HG03135 (cell line): ENCODE data around the gene WFS1.

Experiments used
- ATAC-seq: cut with Tn5 transposase; IDR thresholded peaks from one replicate; pipeline ENCODE4 v1.9.1; 2021; ENCODE audit warnings: mild to moderate bottlenecking, moderate library complexity; ENCODE audit not compliant: unreplicated experiment

WFS1 gene

DNA sequence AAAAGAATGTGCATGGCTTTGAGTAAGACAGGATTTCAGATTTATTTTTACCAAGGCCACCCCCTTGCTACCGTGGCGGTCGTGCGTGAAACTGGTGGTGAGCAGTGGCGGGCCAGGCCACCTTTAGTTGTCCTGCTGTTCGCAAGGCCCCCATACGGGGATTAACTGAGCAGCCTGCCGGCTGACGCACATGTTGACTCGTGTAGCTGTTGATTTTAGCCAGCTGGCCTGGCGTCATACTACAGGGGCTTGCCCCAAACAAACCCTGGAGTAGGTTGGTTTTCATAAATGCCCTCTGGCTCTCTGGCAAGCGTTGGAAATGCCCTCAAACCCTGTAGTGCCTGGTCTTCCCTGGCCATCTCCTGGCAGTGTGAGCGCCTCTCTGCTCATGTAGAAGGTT is 28.4 kb downstream of the WFS1 start:
- ATAC-seq: no peak

DNA sequence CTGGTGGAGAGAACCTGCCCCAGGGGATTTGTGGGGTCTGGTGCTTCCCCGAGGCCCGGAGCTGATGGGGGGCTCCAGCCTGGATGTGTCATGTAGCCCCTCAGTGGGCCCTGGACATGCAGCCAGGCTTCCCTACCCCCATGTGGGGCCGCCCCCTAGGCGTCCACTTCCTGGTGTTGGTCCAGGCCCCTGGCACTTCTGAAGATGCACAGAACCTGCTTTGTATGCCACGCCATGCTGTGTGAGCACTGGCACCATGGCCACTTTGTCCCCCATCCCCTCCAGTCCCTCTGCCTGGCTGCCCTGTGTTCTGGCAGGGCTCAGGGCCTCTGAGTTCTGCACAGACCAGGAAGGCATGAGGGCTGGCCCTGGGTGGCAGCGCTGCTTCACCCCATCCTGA is 29.2 kb downstream of the WFS1 start:
- no peak for ATAC-seq

DNA sequence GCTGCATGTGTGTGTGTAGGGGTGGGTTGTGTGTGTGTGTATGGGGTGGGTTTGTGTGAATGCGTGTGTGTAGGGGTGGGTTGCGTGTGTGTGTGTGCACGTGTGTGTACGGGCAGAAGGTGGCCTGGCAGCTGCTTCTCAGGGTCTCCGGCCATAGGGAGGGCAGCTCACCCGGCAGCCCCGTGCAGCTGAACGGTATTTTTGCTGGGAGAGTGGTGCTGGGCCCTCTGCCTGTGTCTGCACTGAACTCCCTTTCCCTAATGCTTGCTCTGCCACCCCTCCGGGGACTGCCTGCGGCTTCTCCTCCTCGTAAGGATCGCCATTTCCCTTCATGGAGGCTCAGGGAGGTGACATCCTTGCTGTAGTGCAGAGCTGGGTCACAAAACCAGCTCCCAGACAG is 30.2 kb downstream of the WFS1 start:
- no peak for ATAC-seq

DNA sequence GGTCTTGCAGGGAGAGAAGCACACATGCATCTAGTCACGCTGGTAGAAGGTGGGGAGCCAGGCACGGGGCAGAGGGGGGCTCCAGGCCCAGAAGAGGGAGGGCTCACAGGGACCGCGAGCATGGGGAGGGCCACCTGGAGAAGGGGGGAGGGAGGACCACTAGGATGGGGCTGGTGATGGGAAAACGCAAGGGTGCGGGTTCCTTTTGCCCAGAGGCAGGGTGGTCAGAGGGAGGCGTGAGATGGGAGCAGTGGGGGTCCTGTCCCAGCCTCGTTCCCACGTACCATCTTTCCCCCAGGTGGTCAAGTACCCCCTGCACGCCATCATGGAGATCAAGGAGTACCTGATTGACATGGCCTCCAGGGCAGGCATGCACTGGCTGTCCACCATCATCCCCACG is 30.7 kb downstream of the WFS1 start:
- no peak for ATAC-seq

DNA sequence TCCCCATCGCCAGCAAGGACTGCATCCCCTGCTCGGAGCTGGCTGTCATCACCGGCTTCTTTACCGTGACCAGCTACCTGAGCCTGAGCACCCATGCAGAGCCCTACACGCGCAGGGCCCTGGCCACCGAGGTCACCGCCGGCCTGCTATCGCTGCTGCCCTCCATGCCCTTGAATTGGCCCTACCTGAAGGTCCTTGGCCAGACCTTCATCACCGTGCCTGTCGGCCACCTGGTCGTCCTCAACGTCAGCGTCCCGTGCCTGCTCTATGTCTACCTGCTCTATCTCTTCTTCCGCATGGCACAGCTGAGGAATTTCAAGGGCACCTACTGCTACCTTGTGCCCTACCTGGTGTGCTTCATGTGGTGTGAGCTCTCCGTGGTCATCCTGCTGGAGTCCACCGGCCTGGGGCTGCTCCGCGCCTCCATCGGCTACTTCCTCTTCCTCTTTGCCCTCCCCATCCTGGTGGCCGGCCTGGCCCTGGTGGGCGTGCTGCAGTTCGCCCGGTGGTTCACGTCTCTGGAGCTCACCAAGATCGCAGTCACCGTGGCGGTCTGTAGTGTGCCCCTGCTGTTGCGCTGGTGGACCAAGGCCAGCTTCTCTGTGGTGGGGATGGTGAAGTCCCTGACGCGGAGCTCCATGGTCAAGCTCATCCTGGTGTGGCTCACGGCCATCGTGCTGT is 31.5 kb downstream of the WFS1 start:
- no peak for ATAC-seq

DNA sequence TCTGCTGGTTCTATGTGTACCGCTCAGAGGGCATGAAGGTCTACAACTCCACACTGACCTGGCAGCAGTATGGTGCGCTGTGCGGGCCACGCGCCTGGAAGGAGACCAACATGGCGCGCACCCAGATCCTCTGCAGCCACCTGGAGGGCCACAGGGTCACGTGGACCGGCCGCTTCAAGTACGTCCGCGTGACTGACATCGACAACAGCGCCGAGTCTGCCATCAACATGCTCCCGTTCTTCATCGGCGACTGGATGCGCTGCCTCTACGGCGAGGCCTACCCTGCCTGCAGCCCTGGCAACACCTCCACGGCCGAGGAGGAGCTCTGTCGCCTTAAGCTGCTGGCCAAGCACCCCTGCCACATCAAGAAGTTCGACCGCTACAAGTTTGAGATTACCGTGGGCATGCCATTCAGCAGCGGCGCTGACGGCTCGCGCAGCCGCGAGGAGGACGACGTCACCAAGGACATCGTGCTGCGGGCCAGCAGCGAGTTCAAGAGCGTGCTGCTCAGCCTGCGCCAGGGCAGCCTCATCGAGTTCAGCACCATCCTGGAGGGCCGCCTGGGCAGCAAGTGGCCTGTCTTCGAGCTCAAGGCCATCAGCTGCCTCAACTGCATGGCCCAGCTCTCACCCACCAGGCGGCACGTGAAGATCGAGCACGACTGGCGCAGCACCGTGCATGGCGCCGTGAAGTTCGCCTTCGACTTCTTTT is 32.2 kb downstream of the WFS1 start:
- ATAC-seq: no peak

DNA sequence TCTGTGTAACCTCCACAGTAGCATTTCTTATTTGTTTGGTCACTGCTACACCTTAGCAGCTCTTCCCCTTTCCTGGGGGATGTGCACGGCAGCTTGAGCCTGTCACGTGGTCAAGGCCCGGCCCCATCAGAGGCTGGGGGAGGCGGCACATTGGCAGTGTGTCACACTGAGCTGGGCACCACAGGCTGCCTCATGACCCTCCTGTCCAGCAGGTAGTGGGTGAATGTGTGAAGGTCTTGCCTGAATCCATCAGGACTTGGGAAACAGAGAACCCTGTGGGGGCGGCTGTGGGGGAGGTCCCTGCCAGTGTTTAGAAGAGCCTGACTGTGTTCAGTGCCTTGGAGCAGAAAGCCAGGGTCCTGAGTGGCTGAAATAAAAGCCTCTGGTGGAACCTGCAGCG is 33.2 kb downstream of the WFS1 start:
- no peak for ATAC-seq

DNA sequence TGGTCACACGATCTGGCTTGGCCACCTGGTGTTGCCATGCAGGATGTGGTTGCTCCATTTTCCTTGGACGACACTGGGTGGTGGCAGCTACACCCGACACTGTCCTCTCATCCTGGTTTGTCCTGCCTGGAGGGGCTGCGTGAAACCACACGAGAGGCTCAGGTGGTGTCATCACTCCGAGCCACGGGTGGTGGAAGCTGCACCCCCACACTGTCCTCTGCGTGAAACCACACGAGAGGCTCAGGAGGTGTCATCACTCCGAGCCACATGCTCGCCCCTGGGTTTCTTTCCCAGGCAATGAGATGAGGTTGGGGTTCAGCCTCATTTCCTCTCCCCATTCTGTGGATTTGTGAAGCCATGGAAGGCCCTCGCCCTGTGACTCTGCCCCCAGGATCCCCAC is 34.3 kb downstream of the WFS1 start:
- no peak for ATAC-seq

DNA sequence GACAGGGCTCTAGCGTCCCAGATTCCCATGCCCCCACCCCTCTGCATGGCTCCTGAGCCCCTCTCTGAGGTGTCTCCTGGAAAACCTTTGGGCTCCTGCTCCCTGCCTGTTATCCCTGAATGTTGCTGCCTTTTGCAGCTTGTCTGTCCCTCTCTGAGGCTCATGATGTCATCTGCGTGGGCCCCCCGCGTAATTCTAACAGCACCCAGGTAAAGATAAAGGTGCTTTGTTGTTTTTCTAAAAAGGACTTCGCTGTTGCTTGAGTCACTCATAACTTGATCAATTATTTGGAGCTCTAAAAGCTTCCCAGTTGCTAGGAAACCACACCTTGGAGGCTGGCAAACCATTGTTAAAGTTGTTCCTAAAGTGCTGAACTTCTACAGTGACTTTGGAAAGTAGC is 36.6 kb downstream of the WFS1 start:
- no peak for ATAC-seq

DNA sequence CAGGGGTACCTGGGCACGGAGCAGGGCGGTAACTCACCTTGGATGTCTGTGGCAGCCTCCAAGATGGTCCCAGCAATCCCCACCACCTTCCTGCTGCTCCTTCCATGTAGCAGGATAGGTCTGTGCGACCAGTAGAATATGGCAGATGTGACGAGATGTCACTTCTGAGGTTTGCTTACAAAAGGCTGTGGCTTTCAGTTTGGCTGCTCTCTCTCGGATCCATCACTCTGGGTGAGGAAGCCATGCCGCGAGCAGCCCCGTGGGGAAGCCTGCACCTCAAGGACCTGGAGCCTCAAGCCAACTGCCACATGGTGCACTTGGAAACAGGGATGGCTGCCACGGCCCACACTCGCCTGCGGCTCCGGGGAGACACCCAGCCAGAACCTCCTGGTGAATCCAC is 37.6 kb downstream of the WFS1 start:
- no peak for ATAC-seq

DNA sequence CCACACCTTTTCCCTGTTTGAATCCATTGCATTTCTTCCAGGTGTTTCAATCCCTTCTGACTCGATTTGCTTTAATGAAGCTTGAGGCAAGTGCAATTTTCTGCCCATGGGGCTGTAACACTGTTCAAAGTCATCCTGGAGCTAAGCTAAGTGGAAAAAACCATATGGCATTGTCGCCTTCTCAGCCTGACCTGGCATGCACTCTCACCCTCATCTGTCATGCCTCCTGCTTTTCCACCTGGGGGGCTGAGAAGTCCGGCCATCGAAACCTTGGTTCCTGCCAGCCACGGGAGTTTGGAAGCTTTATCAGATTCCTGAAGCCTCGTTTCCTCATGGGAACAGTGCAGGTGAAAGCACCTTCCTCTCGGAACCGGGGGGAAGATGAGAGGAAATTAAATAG is 38.2 kb downstream of the WFS1 start:
- no peak for ATAC-seq

DNA sequence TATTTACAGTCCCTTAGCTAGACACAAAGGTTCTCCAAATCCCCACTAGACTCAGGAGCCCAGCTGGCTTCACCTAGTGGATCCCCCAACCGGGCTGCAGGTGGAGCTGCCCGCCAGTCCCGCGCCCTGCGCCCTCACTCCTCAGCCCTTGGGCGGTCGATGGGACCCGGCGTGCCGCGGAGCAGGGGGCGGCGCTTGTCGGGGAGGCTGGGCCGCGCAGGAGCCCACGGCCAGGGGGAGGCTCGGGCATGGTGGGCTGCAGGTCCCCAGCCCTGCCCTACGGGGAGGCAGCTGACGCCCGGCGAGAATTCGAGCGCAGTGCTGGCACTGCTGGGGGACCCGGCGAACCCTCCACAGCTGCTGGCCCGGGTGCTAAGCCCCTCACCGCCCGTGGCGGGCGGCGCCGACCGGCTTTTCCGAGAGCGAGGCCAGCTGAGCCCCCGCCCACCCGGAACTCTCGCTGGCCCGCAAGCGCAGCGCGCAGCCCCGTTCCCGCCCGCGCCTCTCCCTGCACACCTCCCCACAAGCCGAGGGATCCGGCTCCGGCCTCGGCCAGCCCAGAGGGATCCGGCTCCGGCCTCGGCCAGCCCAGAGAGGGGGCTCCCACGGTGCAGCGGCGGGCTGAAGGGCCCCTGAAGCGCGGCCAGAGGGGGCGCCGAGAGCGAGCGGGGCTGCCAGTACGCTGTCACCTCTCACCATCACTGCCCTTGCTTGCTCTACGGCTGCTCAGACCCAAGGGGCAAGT is 39.4 kb downstream of the WFS1 start:
- ATAC-seq: no peak

DNA sequence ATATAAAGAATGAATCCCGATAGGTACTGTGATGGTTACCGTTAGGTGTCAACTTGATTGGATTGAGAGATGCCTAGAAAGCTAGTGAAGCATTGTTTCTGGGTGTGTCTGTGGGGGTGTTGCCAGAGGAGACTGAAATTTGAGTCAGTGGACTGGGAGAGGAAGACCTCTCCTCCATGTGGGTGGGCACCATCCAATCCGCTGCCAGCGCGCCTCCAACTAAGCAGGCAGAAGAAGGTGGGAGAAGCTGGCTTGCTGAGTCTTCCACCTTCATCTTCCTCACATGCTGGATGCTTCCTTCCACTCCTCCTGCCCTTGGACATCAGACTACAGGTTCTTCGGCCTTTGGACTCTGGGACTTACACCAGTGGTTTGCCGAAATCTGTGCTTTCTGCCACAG is 40.1 kb downstream of the WFS1 start:
- no peak for ATAC-seq

DNA sequence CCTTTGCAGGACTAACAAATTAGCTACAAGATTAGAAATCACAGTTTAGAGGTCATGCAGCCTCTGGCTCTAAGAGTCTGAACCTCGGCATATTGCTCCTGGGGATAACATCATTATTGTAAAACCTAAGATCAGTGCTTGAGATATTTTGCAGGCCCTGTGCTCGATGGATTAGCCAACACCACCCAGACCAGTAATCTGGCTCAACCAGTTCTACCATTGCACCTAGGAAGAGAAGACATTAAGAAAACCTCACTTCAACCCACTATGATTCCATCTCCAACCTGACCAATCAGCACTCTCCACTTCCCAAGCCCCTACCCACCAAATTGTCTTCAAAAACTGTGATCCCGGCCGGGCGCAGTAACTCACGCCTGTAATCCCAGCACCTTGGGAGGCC is 43.6 kb downstream of the WFS1 start:
- no peak for ATAC-seq

DNA sequence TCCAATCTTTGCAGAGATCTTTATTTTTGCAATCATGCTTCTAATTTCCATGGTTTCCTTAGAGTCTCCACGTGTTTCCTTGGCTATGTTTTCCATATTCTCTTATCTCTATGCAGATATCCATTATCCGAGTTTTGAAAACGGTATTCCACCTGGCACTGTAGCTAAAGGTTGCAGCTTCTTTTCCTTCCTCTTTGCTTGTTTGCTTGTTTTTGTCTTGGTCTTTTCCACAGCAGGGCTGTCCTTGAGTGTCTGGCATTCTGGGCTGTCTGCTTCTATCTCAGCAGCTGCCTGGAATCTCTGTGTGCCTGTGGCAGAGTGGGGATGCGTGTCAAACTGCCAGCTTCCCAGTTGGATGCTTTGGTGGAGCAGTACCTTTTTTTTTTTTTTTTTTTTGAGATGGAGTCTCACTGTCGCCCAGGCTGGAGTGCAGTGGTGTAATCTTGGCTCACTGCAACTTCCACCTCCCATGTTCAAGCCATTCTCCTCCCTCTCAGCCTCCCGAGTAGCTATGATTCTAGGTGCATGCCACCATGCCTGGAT is 46.9 kb downstream of the WFS1 start:
- ATAC-seq: no peak

DNA sequence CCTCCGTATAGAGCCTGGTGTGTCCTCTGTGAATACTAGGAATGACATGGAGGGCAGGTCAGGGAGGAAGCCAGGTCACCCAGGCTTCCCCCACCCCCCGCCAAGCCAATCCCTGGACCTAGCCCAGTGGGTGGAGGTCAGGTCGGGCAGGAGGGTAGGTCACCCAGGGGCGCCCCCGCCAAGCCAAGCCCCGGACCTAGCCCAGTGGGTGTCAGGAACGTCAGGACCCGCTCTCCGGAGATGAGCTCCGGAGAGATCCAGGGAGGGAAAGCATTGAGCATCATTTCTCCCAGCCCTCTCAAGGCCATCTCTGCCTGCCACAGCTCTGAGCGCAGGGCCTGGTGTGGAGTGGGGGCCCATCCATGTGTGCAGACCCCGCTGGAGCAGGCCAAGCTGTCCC is 48.6 kb downstream of the WFS1 start:
- no peak for ATAC-seq

DNA sequence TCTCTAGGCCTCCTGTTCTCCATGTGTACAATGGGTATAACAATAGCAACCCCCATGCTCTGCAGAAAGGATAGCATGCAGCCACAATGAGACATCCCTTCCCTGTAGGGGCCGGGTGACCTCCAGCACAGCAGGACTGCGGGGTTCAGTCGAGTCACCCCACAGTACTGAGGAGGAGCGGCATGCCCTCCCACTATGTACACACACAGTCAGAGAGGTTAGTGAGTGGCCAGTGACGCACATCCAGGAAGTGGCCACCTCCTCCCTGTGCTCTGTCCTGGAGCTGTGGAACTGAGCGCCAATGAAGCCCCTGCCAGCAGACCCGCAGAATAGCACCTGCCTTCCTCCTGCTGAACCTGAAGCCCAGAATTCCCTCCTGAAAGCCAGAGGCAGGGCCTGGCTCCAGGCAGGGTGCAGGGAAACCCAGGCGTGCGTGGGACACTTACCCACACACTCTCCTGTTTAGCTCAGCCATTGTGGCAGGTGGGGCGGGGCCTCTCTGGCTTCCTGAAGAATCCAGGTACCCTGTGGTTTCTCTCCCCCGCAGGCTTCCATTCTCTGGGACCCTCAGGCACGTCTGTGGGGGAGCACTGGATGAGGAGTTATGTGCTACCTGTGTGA is 50.0 kb downstream of the WFS1 start:
- no peak for ATAC-seq

DNA sequence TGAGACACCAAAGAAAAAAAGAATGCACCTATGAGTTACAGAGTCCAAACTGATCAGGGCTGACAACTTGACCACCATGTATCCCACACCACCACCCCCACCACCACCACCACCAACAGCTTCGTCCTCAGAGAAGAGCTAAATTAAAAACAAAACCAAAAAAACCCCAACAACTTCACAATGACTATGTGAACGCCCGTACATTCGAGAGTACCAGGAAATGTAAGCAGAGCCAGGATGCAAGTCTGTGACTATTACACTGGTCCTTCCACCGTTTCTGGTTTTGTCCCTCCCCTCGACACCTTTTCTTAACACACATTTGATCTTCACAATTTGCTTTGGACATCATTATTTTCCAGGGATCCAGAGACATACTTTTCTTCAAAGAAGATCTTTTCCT is 51.0 kb downstream of the WFS1 start:
- ATAC-seq: no peak

DNA sequence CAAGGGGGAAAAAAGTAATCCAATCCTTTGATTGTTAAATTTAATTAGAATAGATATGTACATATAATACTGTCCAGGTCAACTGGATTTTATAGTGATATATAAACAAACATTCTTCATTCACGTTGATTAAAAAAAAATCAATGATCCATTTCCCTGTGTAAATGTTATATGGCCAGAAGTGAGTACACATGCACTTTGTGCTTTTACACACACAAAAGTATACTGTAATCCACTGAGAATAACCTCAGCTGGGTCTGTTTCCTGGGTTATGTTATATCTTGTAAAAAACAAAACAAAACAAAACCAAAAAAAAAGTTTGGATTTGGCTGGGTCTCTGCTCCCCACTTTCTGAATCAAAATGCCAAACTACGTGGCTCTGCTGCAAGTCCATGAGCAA is 51.7 kb downstream of the WFS1 start:
- ATAC-seq: no peak

DNA sequence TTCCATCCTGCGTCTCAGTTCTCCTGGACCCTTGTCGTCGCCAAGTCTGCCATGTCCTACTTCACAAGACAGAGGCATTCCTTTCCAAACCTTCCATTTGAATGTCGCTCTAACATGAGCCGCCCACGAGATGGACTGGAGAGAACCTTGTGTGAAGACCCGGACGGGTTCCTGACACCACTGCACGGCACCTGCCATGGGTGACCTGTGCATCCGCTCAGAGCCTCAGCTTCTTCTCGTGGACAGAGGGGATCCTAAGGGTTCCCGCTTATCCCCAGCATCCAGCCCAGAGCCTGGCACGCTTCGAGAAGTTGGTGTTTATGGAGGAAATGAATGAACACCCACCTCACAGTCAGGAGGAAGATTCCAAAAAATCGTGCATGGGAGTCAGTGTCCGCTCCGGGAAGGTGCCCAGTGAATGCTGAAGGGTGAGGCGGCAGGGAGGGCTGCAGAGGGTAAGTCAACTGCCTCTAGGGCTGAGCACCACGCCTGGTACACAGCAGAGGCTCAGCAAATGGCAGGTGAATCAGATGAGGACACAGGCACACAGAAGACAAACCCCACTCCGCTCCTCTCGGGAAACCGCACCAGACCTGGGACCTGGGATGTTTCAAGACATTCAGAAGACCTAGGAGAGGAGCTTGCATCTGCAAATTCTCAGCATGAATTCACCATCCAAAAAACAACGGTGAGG is 52.6 kb downstream of the WFS1 start:
- ATAC-seq: no peak
